GM10248 (cell line): ENCODE measurements around the gene TSHR.
"Not testable (repeated sequence)": the region's sequence is repeated elsewhere in the genome, so short reads cannot be mapped to it uniquely, and the experiment has no call there.

Experiments
- CTCF ChIA-PET: fragments of 300-600 bp; sonication (Branson Sonifier 250); formaldehyde crosslinking; extraction: SDS; loops from one replicate; lab custom pipeline; 2021; ENCODE audit warnings: antibody characterized with exemption; lab: Yijun Ruan, JAX
- POLR2A ChIA-PET: fragments of 350-650 bp; sonication (Branson Sonifier 250); formaldehyde crosslinking; extraction: SDS; loops from one replicate; lab custom pipeline; 2020; ENCODE audit warnings: antibody characterized with exemption; lab: Yijun Ruan, JAX
- DNase-seq: peaks from one replicate; pipeline ENCODE4 v3.0.0; 2012; ENCODE audit errors: extremely low spot score
- TF ChIP-seq, protein P1 (sequence below): IDR thresholded peaks from 2 replicates; pipeline ENCODE4 v1.5.1; 2012; ENCODE audit warnings: mild to moderate bottlenecking, low read depth; ENCODE audit errors: extremely low read depth, missing control alignments, control extremely low read depth

The TSHR gene

DNA sequence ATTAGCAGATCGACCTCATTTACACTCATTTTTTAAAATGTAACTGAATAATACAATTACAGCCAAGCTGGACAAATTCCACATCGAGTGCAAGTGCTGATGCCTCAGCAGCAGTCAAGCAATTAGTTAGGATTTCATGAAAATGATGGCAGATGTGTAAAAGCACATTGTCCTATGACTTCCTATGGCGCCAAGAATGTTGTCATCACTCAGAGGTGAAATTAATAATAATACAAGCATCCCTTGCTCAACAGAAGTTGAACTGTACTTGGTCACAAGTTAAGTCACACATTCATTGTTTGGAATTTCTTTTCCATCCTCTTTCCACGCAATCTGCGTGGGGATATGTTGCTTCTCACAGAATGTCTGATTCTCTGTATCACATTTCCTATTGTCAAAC is 148.0 kb downstream of the TSHR start:
- DNase-seq, result no peak
- POLR2A ChIA-PET, result no interaction called here
- CTCF ChIA-PET, result no interaction called here
- TF ChIP-seq, protein P1, sequence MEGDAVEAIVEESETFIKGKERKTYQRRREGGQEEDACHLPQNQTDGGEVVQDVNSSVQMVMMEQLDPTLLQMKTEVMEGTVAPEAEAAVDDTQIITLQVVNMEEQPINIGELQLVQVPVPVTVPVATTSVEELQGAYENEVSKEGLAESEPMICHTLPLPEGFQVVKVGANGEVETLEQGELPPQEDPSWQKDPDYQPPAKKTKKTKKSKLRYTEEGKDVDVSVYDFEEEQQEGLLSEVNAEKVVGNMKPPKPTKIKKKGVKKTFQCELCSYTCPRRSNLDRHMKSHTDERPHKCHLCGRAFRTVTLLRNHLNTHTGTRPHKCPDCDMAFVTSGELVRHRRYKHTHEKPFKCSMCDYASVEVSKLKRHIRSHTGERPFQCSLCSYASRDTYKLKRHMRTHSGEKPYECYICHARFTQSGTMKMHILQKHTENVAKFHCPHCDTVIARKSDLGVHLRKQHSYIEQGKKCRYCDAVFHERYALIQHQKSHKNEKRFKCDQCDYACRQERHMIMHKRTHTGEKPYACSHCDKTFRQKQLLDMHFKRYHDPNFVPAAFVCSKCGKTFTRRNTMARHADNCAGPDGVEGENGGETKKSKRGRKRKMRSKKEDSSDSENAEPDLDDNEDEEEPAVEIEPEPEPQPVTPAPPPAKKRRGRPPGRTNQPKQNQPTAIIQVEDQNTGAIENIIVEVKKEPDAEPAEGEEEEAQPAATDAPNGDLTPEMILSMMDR, result no peak

DNA sequence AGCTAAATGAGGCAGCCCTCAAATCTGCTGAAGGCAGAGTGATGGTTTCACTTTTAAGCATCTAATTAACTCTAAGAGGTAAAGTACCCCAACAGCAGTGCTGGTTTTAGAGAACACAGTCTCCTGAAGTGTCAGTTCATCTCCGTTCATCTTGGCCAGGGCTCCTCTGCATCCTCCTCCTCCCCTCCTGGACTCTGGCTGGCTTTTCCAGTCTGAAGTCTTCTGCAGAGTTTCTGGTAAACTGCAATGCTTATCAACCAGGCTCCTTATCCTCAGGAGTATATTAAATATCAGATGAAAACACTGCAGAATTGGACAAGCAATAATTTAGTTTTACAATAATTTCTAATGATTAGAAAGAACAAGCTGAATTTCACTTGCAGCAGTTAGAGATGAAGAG is 150.0 kb downstream of the TSHR start:
- DNase-seq, result no peak
- TF ChIP-seq, protein P1, result no peak
- ChIA-PET CTCF (no interaction called here), POLR2A (no interaction called here)

DNA sequence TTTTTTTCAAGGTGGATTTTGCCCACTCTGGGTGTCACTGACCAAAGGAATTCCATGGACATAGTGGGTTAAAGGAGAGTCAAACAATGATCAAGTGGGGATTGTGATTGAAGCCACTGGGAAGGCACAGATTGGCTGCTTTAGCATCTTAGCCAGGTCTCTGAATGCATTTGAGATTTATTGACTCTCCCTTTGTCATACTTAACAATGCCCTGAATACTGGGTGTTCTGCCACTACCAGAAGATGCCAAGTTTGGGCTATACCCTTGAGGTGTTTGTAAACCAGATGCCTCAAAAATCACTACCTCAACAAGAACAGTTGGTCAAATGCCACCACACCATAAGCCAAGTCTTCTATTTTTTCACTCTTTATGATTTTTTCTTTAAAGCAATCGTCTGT is 150.5 kb downstream of the TSHR start:
- DNase-seq, result no peak
- ChIA-PET CTCF (no interaction called here), POLR2A (no interaction called here)
- TF ChIP-seq, protein P1, result no peak

DNA sequence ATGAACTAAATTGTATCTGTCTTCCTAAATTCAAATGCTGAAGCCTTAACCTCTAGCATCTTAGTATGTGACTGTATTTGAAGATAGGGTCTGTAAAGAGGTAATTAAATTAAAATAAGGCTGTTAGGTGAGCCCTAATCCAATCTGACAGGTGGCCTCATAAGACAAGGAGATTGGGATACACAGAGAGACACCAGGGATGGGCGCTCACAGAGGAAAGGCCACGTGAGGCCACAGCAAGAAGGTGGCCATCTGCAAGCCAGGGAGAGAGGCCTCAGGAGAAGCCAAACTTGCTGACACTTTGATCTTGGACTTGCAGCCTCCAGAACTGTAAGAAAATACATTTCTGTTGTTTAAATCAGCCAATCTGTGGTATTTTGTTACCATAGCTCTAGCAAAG is 154.8 kb downstream of the TSHR start:
- ChIA-PET POLR2A (no interaction called here), CTCF (interaction anchor here (0.9 kb wide), 1 partner anchor 8 kb away, joined by 3 read pairs; no protein-coding TSS in a partner anchor)
- TF ChIP-seq, protein P1, result no peak
- DNase-seq, result no peak

DNA sequence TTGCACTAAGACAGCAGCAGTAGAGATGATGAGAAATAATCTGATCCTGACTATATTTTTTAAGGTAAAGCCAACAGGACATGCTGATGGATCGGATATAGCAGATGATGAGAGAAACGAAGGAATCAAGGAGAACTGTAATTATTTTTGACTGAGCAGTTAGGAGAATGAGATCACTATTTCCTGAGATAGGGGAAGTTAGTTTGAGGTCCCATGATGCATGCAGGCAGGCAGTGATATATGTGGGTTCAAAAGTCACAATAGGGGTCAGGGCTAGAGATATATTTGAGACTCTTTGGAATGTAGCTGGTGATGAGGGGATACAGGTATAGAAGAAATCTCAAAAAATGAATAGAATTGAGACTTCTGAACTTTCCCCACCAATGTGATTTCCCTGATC is 157.8 kb downstream of the TSHR start:
- TF ChIP-seq, protein P1, result no peak
- no peak for DNase-seq
- POLR2A ChIA-PET, result no interaction called here
- CTCF ChIA-PET, result interaction anchor here (1.1 to 1.8 kb wide), 2 partner anchors 12 to 13 kb away, joined by 3 to 9 read pairs; no protein-coding TSS in a partner anchor

DNA sequence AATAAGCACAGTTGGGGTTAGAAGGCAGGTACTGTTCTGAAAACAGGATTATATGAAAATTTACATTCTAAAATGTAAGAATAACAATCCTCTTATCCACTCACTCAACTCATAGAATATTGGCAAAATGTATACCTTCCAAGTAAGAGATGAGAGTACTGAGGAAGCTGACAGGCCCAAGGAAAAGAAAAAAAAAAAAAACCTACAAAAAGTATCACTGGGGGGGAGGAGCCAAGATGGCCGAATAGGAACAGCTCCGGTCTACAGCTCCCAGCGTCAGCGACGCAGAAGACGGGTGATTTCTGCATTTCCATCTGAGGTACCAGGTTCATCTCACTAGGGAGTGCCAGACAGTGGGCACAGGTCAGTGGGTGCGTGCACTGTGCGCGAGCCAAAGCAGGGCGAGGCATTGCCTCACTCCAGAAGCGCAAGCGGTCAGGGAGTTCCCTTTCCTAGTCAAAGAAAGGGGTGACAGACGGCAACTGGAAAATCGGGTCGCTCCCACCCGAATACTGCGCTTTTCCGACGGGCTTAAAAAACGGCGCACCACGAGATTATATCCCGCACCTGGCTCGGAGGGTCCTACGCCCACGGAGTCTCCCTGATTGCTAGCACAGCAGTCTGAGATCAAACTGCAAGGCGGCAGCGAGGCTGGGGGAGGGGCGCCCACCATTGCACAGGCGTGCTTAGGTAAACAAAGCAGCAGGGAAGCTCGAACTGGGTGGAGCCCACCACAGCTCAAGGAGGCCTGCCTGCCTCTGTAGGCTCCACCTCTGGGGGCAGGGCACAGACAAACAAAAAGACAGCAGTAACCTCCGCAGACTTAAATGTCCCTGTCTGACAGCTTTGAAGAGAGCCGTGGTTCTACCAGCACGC is 158.8 kb downstream of the TSHR start:
- CTCF ChIA-PET, result interaction anchor here (1.1 kb wide), 1 partner anchor 11 kb away, joined by 3 read pairs; no protein-coding TSS in a partner anchor
- POLR2A ChIA-PET, DNase-seq: not testable (repeated sequence)

DNA sequence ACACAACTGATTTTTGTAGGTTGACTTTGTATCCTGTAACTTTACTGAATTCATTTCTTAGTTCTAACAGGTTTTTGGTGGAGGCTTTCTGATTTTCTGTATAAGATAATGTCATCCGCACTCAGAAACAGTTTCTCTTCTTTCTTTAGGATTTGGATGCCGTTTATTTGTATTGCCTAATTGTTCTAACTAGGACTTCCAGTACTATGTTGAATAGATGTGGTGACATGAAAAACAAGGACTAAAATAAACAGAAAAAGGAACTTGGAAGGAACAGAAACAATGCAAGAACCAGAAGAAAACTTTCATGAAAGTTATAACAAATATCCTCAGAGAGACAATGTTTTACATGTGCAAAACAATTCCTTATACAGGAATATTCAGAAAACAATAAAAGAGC is 165.1 kb downstream of the TSHR start:
- DNase-seq, result no peak
- ChIA-PET POLR2A (no interaction called here), CTCF (interaction anchor here (1.4 kb wide), 1 partner anchor 12 kb away, joined by 5 read pairs; no protein-coding TSS in a partner anchor)
- TF ChIP-seq, protein P1, result no peak
